ENCODE results near the gene DHDDS. TPM values are rescaled to one million over a fixed set of nuclear protein-coding genes. Genes with fewer than 3 reads are reported as not detected.
A peak's percentile ranks its signal among the peaks of the same experiment; 100 is the strongest.

DHDDS gene
- total and polyA plus RNA-seq, 2 of the 13 experiments (the other 11 are each of a cell fraction or from before 2014, with no cell fraction given), result 18.9 to 28.3 TPM

DNA sequence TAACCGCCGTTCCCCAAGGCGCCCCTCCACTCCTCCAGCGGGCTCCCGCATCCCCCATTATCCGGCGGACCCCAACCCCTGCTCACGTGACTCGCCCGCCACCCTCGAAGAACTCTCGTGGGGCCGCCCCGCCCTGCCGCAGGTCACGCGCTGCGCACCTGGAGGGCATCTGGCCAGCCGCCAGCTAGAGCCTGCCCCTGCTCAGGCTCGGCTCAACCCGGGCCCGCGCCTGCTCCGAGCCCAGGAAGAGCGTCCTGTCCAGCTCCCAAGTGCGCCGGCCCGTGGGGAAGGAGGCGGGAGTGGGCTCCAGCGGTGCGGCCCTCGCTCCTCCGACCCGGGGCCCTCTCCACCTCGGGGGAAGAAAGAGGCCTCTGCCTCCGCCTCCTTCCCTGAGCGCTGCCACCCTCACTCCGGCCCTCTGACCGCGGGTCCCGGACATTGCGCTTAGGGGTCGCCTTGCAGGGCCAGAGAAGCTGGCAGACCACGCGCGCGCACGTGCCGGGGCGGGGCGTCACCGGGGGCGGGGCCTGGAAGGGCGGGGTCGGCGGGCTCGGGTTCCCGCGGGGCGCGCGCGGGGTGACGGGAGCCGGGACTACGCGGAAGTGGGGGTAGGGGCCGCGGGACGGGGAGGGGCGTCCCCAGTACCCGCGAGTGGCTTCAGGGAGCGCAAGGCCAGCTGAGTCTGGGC, 68.5 kb downstream of the DHDDS start (continued):
- TF ChIP-seq RXRB (CRISPR knock-in tag; IDR thresholded peaks at IDR 0.05; ENCODE audit: borderline replicate concordance) (no peak; the same call in 1 of the 2 replicates), ZNF7 (CRISPR knock-in tag; IDR thresholded peaks at IDR 0.05) (no peak), KLF15 (CRISPR knock-in tag; IDR thresholded peaks at IDR 0.05; ENCODE audit: borderline replicate concordance) (no peak), FOXO1 (CRISPR knock-in tag; IDR thresholded peaks at IDR 0.05) (no peak), MAF1 (CRISPR knock-in tag; IDR thresholded peaks at IDR 0.05; ENCODE audit: borderline replicate concordance) (no peak), ZFP36L1 (CRISPR knock-in tag; IDR thresholded peaks at IDR 0.05) (peak; percentile 74; the same call in 1 of the 2 replicates), RBAK (CRISPR knock-in tag; IDR thresholded peaks at IDR 0.05) (no peak), ZFAT (CRISPR knock-in tag; conservative IDR thresholded peaks at IDR 0.05) (no peak), STAT5B (CRISPR knock-in tag; IDR thresholded peaks at IDR 0.05) (no peak), ZNF776 (CRISPR knock-in tag; IDR thresholded peaks at IDR 0.05) (peak; percentile 86), MTF2 (CRISPR knock-in tag; IDR thresholded peaks at IDR 0.05; ENCODE audit: borderline replicate concordance) (peak; percentile 83; the same call in 1 of the 2 replicates), PRMT3 (CRISPR knock-in tag; IDR thresholded peaks at IDR 0.05; ENCODE audit: borderline replicate concordance, low read depth) (no peak), THYN1 (CRISPR knock-in tag; IDR thresholded peaks at IDR 0.05; ENCODE audit: borderline replicate concordance, low read depth) (no peak), DNMT1 (CRISPR knock-in tag; IDR thresholded peaks at IDR 0.05) (no peak), NR1H2 (CRISPR knock-in tag; IDR thresholded peaks at IDR 0.05; ENCODE audit: borderline replicate concordance, low read depth) (no peak), ZNF496 (CRISPR knock-in tag; IDR thresholded peaks at IDR 0.05; ENCODE audit: insufficient replicate concordance) (no peak)
- TF ChIP-seq, protein P1, sequence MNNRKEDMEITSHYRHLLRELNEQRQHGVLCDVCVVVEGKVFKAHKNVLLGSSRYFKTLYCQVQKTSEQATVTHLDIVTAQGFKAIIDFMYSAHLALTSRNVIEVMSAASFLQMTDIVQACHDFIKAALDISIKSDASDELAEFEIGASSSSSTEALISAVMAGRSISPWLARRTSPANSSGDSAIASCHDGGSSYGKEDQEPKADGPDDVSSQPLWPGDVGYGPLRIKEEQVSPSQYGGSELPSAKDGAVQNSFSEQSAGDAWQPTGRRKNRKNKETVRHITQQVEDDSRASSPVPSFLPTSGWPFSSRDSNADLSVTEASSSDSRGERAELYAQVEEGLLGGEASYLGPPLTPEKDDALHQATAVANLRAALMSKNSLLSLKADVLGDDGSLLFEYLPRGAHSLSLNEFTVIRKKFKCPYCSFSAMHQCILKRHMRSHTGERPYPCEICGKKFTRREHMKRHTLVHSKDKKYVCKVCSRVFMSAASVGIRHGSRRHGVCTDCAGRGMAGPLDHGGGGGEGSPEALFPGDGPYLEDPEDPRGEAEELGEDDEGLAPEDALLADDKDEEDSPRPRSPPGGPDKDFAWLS (CRISPR knock-in tag; IDR thresholded peaks at IDR 0.05; ENCODE audit: borderline replicate concordance), result no peak
- TF ChIP-seq, protein P2, sequence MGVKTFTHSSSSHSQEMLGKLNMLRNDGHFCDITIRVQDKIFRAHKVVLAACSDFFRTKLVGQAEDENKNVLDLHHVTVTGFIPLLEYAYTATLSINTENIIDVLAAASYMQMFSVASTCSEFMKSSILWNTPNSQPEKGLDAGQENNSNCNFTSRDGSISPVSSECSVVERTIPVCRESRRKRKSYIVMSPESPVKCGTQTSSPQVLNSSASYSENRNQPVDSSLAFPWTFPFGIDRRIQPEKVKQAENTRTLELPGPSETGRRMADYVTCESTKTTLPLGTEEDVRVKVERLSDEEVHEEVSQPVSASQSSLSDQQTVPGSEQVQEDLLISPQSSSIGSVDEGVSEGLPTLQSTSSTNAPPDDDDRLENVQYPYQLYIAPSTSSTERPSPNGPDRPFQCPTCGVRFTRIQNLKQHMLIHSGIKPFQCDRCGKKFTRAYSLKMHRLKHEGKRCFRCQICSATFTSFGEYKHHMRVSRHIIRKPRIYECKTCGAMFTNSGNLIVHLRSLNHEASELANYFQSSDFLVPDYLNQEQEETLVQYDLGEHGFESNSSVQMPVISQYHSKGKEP (CRISPR knock-in tag; IDR thresholded peaks at IDR 0.05), result no peak
- TF ChIP-seq, protein P3, sequence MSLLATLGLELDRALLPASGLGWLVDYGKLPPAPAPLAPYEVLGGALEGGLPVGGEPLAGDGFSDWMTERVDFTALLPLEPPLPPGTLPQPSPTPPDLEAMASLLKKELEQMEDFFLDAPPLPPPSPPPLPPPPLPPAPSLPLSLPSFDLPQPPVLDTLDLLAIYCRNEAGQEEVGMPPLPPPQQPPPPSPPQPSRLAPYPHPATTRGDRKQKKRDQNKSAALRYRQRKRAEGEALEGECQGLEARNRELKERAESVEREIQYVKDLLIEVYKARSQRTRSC (CRISPR knock-in tag; IDR thresholded peaks at IDR 0.05; ENCODE audit: low read depth), result no peak
- TF ChIP-seq, protein P4, sequence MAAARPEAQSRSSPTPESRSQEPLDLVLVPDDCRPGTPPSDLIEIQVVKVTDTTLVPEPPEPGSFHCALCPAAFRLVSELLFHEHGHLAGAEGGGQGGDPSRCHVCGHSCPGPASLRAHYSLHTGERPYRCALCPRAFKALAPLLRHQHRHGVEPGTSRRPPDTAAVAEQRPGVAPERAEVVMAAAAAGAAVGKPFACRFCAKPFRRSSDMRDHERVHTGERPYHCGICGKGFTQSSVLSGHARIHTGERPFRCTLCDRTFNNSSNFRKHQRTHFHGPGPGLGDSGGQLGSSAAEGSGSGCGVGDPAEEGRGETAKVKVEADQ (CRISPR knock-in tag; IDR thresholded peaks at IDR 0.05; ENCODE audit: borderline replicate concordance), result peak; percentile 32; the same call in 1 of the 2 replicates
- TF ChIP-seq, protein P5, sequence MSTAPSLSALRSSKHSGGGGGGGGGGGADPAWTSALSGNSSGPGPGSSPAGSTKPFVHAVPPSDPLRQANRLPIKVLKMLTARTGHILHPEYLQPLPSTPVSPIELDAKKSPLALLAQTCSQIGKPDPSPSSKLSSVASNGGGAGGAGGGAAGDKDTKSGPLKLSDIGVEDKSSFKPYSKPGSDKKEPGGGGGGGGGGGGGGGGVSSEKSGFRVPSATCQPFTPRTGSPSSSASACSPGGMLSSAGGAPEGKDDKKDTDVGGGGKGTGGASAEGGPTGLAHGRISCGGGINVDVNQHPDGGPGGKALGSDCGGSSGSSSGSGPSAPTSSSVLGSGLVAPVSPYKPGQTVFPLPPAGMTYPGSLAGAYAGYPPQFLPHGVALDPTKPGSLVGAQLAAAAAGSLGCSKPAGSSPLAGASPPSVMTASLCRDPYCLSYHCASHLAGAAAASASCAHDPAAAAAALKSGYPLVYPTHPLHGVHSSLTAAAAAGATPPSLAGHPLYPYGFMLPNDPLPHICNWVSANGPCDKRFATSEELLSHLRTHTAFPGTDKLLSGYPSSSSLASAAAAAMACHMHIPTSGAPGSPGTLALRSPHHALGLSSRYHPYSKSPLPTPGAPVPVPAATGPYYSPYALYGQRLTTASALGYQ (CRISPR knock-in tag; IDR thresholded peaks at IDR 0.05), result 0 out of 2 replicates have a peak, but pooled peaks have one; percentile 15
